ENCODE results near the gene NDST1. TPM values are rescaled to one million over a fixed set of nuclear protein-coding genes. Genes with fewer than 3 reads are reported as not detected.

NDST1 gene
- total RNA-seq, 1 donor from 2014 or later: 321 TPM

DNA sequence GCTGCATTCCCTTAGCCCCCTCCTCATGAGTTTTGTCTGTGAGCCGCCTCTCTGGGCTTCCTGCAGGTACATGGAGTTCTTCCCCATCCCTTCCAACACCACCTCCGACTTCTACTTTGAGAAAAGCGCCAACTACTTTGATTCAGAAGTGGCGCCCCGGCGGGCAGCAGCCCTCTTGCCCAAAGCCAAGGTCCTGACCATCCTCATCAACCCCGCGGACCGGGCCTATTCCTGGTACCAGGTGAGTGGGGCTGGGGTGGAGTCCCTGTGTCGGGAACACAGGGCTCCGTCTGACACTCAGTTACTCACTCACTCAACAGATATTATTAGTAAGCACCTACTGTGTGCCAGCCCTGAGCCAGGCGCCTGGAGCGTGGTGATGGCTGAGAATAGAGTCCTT lies 37.3 kb downstream of the NDST1 start:
- Mint-ChIP-seq H3K27me3 (ENCODE audit: low read depth, unreplicated experiment) (no peaks in the 10 kb centered on the region), H3K4me3 (ENCODE audit: unreplicated experiment) (no peak overlapping the region), H3K27ac (ENCODE audit: unreplicated experiment) (no peak overlapping the region), H3K36me3 (ENCODE audit: low read depth, unreplicated experiment) (peaks cover 46% of the 10 kb centered on the region), H3K4me1 (ENCODE audit: low read depth, unreplicated experiment) (peaks cover 36% of the 10 kb centered on the region), H3K9me3 (ENCODE audit: unreplicated experiment) (no peaks in the 10 kb centered on the region)
- Histone ChIP-seq H3K27ac (ENCODE audit: low read depth, low read length) (no peak overlapping the region), H3K4me3 (ENCODE audit: insufficient read depth, low read depth, low read length) (no peak overlapping the region), H3K36me3 (ENCODE audit: insufficient read depth, low read length) (peaks cover 53% of the 10 kb centered on the region), H3K27me3 (ENCODE audit: insufficient read depth, low read length) (no peaks in the 10 kb centered on the region), H3K9ac (ENCODE audit: low read length) (no peak overlapping the region), H4K20me1 (ENCODE audit: insufficient read depth, low read length) (peaks cover 36% of the 10 kb centered on the region), H3K4me2 (ENCODE audit: low read length) (no peak overlapping the region), H3K79me2 (ENCODE audit: insufficient read depth, low read length) (peaks cover 21% of the 10 kb centered on the region), H3K9me3 (ENCODE audit: insufficient read depth, low read depth, low read length) (no peaks in the 10 kb centered on the region), H3K4me1 (ENCODE audit: insufficient read depth, low read length) (peaks cover 19% of the 10 kb centered on the region), H2AFZ (ENCODE audit: low read depth, low read length) (no peak overlapping the region)
- no peak for TF ChIP-seq EZH2 (IDR thresholded peaks at IDR 0.05; ENCODE audit: insufficient read depth, low read length)
- DNase-seq (ENCODE audit: low read depth) (no peak), FAIRE-seq (no peak)

DNA sequence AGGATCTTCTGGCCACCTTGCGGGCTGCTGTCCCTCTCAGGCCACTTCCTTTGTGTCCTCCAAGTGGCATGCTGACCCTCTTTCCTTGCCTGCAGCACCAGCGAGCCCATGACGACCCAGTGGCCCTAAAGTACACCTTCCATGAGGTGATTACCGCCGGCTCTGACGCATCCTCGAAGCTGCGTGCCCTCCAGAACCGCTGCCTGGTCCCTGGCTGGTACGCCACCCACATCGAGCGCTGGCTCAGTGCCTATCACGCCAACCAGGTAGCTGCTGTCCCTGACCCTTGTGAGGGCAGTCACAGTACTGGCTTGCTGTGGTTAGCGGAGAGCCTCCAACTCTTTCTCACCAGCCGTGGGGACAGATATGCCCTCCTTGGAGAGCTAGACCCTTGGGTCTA lies 40.2 kb downstream of the NDST1 start:
- no peak for TF ChIP-seq EZH2 (IDR thresholded peaks at IDR 0.05; ENCODE audit: insufficient read depth, low read length)
- TF ChIP-seq, protein P1, sequence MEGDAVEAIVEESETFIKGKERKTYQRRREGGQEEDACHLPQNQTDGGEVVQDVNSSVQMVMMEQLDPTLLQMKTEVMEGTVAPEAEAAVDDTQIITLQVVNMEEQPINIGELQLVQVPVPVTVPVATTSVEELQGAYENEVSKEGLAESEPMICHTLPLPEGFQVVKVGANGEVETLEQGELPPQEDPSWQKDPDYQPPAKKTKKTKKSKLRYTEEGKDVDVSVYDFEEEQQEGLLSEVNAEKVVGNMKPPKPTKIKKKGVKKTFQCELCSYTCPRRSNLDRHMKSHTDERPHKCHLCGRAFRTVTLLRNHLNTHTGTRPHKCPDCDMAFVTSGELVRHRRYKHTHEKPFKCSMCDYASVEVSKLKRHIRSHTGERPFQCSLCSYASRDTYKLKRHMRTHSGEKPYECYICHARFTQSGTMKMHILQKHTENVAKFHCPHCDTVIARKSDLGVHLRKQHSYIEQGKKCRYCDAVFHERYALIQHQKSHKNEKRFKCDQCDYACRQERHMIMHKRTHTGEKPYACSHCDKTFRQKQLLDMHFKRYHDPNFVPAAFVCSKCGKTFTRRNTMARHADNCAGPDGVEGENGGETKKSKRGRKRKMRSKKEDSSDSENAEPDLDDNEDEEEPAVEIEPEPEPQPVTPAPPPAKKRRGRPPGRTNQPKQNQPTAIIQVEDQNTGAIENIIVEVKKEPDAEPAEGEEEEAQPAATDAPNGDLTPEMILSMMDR (IDR thresholded peaks at IDR 0.05; ENCODE audit: insufficient read depth, low read depth, low read length): no peak
- peaks cover 21% of the 10 kb centered on the region for H4K20me1 ChIP-seq (ENCODE audit: insufficient read depth, low read length)
- H3K27me3 ChIP-seq (ENCODE audit: insufficient read depth, low read length): no peaks in the 10 kb centered on the region
- no peaks in the 10 kb centered on the region for H3K9me3 ChIP-seq (ENCODE audit: insufficient read depth, low read depth, low read length)
- H3K4me3 ChIP-seq (ENCODE audit: insufficient read depth, low read depth, low read length): no peak overlapping the region
- Mint-ChIP-seq H3K9me3 (ENCODE audit: unreplicated experiment) (no peaks in the 10 kb centered on the region), H3K36me3 (ENCODE audit: low read depth, unreplicated experiment) (peaks cover 46% of the 10 kb centered on the region), H3K27ac (ENCODE audit: unreplicated experiment) (no peak overlapping the region), H3K4me3 (ENCODE audit: unreplicated experiment) (no peak overlapping the region), H3K27me3 (ENCODE audit: low read depth, unreplicated experiment) (no peaks in the 10 kb centered on the region), H3K4me1 (ENCODE audit: low read depth, unreplicated experiment) (peaks cover 10% of the 10 kb centered on the region)
- H3K27ac ChIP-seq (ENCODE audit: low read depth, low read length): no peak overlapping the region
- no peak overlapping the region for H3K4me2 ChIP-seq (ENCODE audit: low read length)
- no peak overlapping the region for H2AFZ ChIP-seq (ENCODE audit: low read depth, low read length)
- DNase-seq (ENCODE audit: low read depth): no peak
- no peak overlapping the region for H3K9ac ChIP-seq (ENCODE audit: low read length)
- no peaks in the 10 kb centered on the region for H3K4me1 ChIP-seq (ENCODE audit: insufficient read depth, low read length)
- peaks cover 50% of the 10 kb centered on the region for H3K36me3 ChIP-seq (ENCODE audit: insufficient read depth, low read length)
- peaks cover 5% of the 10 kb centered on the region for H3K79me2 ChIP-seq (ENCODE audit: insufficient read depth, low read length)
- FAIRE-seq: no peak

DNA sequence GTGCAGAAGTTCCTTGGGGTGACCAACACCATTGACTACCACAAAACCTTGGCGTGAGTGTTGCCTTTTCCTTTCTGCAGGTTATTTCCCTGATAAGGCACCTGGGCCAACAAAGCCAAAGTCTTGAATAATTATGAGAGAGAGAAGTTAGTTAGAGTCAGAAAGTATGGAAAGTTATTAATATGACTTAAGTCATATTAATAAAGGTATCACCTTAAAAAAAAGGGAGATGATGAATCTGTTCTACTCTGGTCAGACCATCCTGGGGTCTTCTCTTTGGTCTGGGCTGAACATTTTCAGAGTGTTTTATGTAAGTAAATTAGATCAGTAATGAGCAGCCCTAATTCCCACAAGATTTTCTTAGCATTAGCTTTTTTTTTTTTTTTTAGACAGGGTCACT lies 41.8 kb downstream of the NDST1 start:
- Mint-ChIP-seq H3K4me3 (ENCODE audit: unreplicated experiment) (no peak overlapping the region), H3K4me1 (ENCODE audit: low read depth, unreplicated experiment) (peaks cover 3% of the 10 kb centered on the region), H3K9me3 (ENCODE audit: unreplicated experiment) (no peaks in the 10 kb centered on the region), H3K27ac (ENCODE audit: unreplicated experiment) (no peak overlapping the region), H3K27me3 (ENCODE audit: low read depth, unreplicated experiment) (no peaks in the 10 kb centered on the region), H3K36me3 (ENCODE audit: low read depth, unreplicated experiment) (peaks cover 38% of the 10 kb centered on the region)
- DNase-seq (ENCODE audit: low read depth): no peak
- FAIRE-seq: no peak
- H3K4me2 ChIP-seq (ENCODE audit: low read length): no peak overlapping the region
- H4K20me1 ChIP-seq (ENCODE audit: insufficient read depth, low read length): peaks cover 27% of the 10 kb centered on the region
- no peak overlapping the region for H3K4me3 ChIP-seq (ENCODE audit: insufficient read depth, low read depth, low read length)
- H3K36me3 ChIP-seq (ENCODE audit: insufficient read depth, low read length): peaks cover 54% of the 10 kb centered on the region
- peaks cover 4% of the 10 kb centered on the region for H3K79me2 ChIP-seq (ENCODE audit: insufficient read depth, low read length)
- TF ChIP-seq, protein P1 (IDR thresholded peaks at IDR 0.05; ENCODE audit: insufficient read depth, low read depth, low read length): no peak
- TF ChIP-seq EZH2 (IDR thresholded peaks at IDR 0.05; ENCODE audit: insufficient read depth, low read length): no peak
- H3K9ac ChIP-seq (ENCODE audit: low read length): no peak overlapping the region
- H2AFZ ChIP-seq (ENCODE audit: low read depth, low read length): no peak overlapping the region
- no peak overlapping the region for H3K27ac ChIP-seq (ENCODE audit: low read depth, low read length)
- H3K4me1 ChIP-seq (ENCODE audit: insufficient read depth, low read length): no peaks in the 10 kb centered on the region
- H3K27me3 ChIP-seq (ENCODE audit: insufficient read depth, low read length): no peaks in the 10 kb centered on the region
- H3K9me3 ChIP-seq (ENCODE audit: insufficient read depth, low read depth, low read length): no peaks in the 10 kb centered on the region

Measured in astrocyte (in vitro differentiated cells and primary cell).